CD4-positive, alpha-beta T cell (primary cell): ENCODE data around the gene DSG3. TPM values are rescaled to one million over a fixed set of nuclear protein-coding genes. Genes with fewer than 3 reads are reported as not detected.

Experiments
- ATAC-seq: fragments of 200-7000 bp; cut with Tn5 transposase; one replicate; pipeline ENCODE4 v1.10.0; 2022; ENCODE audit warnings: mild to moderate bottlenecking; ENCODE audit not compliant: poor library complexity
- CTCF ChIA-PET: fragments of 350-600 bp; sonication (Branson Sonifier 250); formaldehyde crosslinking; loops from one replicate; lab custom pipeline; 2021; ENCODE audit warnings: antibody characterized with exemption, inconsistent platforms; lab: Charles Lee
- POLR2A ChIA-PET: fragments of 350-600 bp; sonication (Branson Sonifier 250); formaldehyde crosslinking; loops from one replicate; lab custom pipeline; 2021; ENCODE audit warnings: antibody characterized with exemption, inconsistent platforms; lab: Charles Lee
- DNase-seq, 14 experiments: peaks; one replicate each; pipeline ENCODE4 v3.0.0-alpha.2; 2013 to 2020; ENCODE audit warnings: mixed read lengths in 2 of 14
- H3K27ac ChIP-seq, 2 donors: one replicate each; pipeline versions ENCODE4 v1.5.1 to v1.7.0; 2013; ENCODE audit warnings: low read length in 2 of 2, low read depth in 1 of 2, mild to moderate bottlenecking in 1 of 2
- H3K27me3 ChIP-seq, 2 experiments: 1 replicate in 1 of 2; 2 replicates in 1 of 2; pipeline versions ENCODE4 v1.6.1 to v1.7.0; 2013; ENCODE audit warnings: low read length in 2 of 2, control low read depth in 1 of 2, mild to moderate bottlenecking in 1 of 2, moderate library complexity in 1 of 2; ENCODE audit not compliant: insufficient read depth in 2 of 2, control insufficient read depth in 1 of 2
- H3K36me3 ChIP-seq: one replicate; pipeline ENCODE4 v1.6.1; 2013; ENCODE audit warnings: low read length, control low read depth; ENCODE audit not compliant: insufficient read depth
- H3K4me1 ChIP-seq: one replicate; pipeline ENCODE4 v1.6.1; 2013; ENCODE audit warnings: low read length, control low read depth; ENCODE audit not compliant: insufficient read depth
- H3K4me3 ChIP-seq: one replicate; pipeline ENCODE4 v1.5.1; 2013; ENCODE audit warnings: mild to moderate bottlenecking, low read length, moderate library complexity
- H3K9me3 ChIP-seq, 2 experiments: 1 replicate in 1 of 2; 2 replicates in 1 of 2; pipeline versions ENCODE4 v1.6.1 to v1.7.0; 2013; ENCODE audit warnings: low read length in 2 of 2, mild to moderate bottlenecking in 2 of 2, control low read depth in 1 of 2, moderate library complexity in 1 of 2; ENCODE audit not compliant: control insufficient read depth in 1 of 2, insufficient read depth in 1 of 2
- H3K27ac Mint-ChIP-seq: one replicate; pipeline ENCODE4 v1.8.0; 2020; ENCODE audit warnings: mixed read lengths
- H3K27me3 Mint-ChIP-seq: one replicate; pipeline ENCODE4 v1.8.0; 2021; ENCODE audit warnings: mixed read lengths
- H3K36me3 Mint-ChIP-seq: one replicate; pipeline ENCODE4 v1.8.0; 2021; ENCODE audit warnings: low read depth, mixed read lengths
- H3K4me1 Mint-ChIP-seq: one replicate; pipeline ENCODE4 v1.8.0; 2021; ENCODE audit warnings: low read depth, mixed read lengths
- H3K4me3 Mint-ChIP-seq: one replicate; pipeline ENCODE4 v1.8.0; 2020; ENCODE audit warnings: mild to moderate bottlenecking, mixed read lengths
- H3K9me3 Mint-ChIP-seq: one replicate; pipeline ENCODE4 v1.8.0; 2020; ENCODE audit warnings: mixed read lengths
- CTCF ChIP-seq: fragments of 200-600 bp; IDR thresholded peaks from one replicate; pipeline ENCODE4 v1.8.0; 2022; ENCODE audit warnings: antibody characterized with exemption, mild to moderate bottlenecking
- intact Hi-C, 2 experiments: fragments of 100-400 bp; cut with DNase I in 1 of 2; cut with micrococcal nuclease in 1 of 2; formaldehyde crosslinking; loops; one replicate each; pipeline versions ENCODE4 v1.15.1 to v1.9.0; 2023 to 2025; cut with DNase I, micrococcal nuclease
- total RNA-seq, 174 experiments: library from RNA in 2 of 174; stranded (reverse) in 2 of 174; gene quantifications; one replicate each; pipeline ENCODE4 v1.2.3 and lab custom pipeline; 2021 to 2026

DSG3 gene
- total RNA-seq, 2 experiments from 2014 or later, result not detected

- no peaks in the 10 kb centered on the region for H3K36me3 Mint-ChIP-seq
- no peak overlapping the region for H3K4me3 Mint-ChIP-seq
- H3K36me3 ChIP-seq, result no peaks in the 10 kb centered on the region
- H3K9me3 Mint-ChIP-seq, result peaks cover 9% of the 10 kb centered on the region
- DNase-seq, result no peak
- intact Hi-C loops, result no loop called here
- no peaks in the 10 kb centered on the region for H3K27me3 ChIP-seq
- H3K9me3 ChIP-seq, result no peaks in the 10 kb centered on the region
- H3K4me1 Mint-ChIP-seq, result no peaks in the 10 kb centered on the region
- TF ChIP-seq CTCF, result no peak
- POLR2A ChIA-PET, result no interaction called here
- no peaks in the 10 kb centered on the region for H3K4me1 ChIP-seq
- H3K27ac Mint-ChIP-seq, result no peak overlapping the region
- H3K4me3 ChIP-seq, result no peak overlapping the region
- no peak overlapping the region for H3K27ac ChIP-seq
- no peaks in the 10 kb centered on the region for H3K27me3 Mint-ChIP-seq
- ATAC-seq, result no peak
- CTCF ChIA-PET, result no interaction called here
These were observed 17.9 kb upstream of the DSG3 start for GRCh38 chr18:31429623-31430022.

- no peak overlapping the region for H3K27ac ChIP-seq
- Mint-ChIP-seq H3K9me3 (peaks cover 9% of the 10 kb centered on the region), H3K4me3 (no peak overlapping the region), H3K36me3 (no peaks in the 10 kb centered on the region), H3K4me1 (no peaks in the 10 kb centered on the region), H3K27me3 (no peaks in the 10 kb centered on the region), H3K27ac (no peak overlapping the region)
- no peaks in the 10 kb centered on the region for H3K27me3 ChIP-seq
- no peak for TF ChIP-seq CTCF
- ATAC-seq (no peak), DNase-seq (no peak)
- CTCF ChIA-PET, result no interaction called here
- H3K4me1 ChIP-seq, result no peaks in the 10 kb centered on the region
- POLR2A ChIA-PET, result no interaction called here
- no peaks in the 10 kb centered on the region for H3K36me3 ChIP-seq
- H3K4me3 ChIP-seq, result no peak overlapping the region
- H3K9me3 ChIP-seq, result no peaks in the 10 kb centered on the region
- intact Hi-C loops, result no loop called here
These were observed 17.5 kb upstream of the DSG3 start for GRCh38 chr18:31430072-31430471.

GRCh38 chr18:31430554-31430953 is 17.0 kb upstream of the DSG3 start:
- H3K27ac Mint-ChIP-seq, result no peak overlapping the region
- no peak for ATAC-seq
- TF ChIP-seq CTCF, result no peak
- Histone ChIP-seq H3K4me3 (no peak overlapping the region), H3K9me3 (no peaks in the 10 kb centered on the region), H3K36me3 (no peaks in the 10 kb centered on the region), H3K27ac (no peak overlapping the region), H3K4me1 (no peaks in the 10 kb centered on the region), H3K27me3 (no peaks in the 10 kb centered on the region)
- CTCF ChIA-PET, result no interaction called here
- POLR2A ChIA-PET, result no interaction called here
- DNase-seq, result no peak
- H3K36me3 Mint-ChIP-seq, result no peaks in the 10 kb centered on the region
- H3K4me3 Mint-ChIP-seq, result no peak overlapping the region
- no peaks in the 10 kb centered on the region for H3K4me1 Mint-ChIP-seq
- H3K9me3 Mint-ChIP-seq, result peaks cover 9% of the 10 kb centered on the region
- intact Hi-C loops, result no loop called here
- H3K27me3 Mint-ChIP-seq, result no peaks in the 10 kb centered on the region
